ENCODE results near the gene RNU6-1.
A peak's percentile ranks its signal among the peaks of the same experiment; 100 is the strongest.

Gene RNU6-1

DNA sequence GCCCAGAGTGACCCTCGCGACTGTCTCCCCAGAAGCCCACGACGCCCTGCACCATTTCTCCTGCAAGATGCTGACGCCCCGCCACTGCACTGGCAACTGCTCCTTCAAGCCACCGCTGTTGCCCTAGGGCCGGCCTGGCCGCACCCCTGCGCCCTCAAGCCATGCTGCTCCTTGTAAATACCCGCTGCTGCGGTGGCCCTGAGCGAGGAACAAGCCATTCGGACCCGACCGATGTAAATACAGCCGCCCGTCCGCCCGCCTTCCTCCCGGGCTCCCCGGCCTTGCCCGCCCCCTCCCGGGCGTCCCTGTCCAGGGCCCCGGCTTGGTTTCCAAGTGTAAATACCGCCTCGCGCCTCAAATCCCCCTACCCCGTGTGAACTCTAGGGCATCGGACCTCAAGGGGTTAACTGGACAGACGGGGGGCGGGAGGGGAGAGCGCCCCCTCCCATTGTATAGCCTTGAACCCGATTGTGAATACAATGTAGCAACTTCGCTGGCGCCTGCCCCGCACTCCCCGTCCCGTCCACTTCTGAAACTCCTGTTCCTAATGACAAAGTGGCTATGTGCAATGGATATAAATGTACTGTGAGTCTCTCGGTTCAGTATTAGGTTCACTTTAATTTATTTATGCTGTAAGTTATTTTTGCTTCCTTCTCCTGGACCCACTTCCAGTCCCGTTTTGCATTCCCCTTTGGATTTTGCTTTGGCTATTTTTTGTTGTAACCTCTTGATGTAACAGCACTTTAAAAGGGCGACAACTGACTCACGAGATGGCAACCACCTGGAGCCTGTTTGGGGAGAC, 5.9 kb downstream of the RNU6-1 start:
- peak; percentile 72 for DNase-seq (ENCODE audit: low spot score)

DNA sequence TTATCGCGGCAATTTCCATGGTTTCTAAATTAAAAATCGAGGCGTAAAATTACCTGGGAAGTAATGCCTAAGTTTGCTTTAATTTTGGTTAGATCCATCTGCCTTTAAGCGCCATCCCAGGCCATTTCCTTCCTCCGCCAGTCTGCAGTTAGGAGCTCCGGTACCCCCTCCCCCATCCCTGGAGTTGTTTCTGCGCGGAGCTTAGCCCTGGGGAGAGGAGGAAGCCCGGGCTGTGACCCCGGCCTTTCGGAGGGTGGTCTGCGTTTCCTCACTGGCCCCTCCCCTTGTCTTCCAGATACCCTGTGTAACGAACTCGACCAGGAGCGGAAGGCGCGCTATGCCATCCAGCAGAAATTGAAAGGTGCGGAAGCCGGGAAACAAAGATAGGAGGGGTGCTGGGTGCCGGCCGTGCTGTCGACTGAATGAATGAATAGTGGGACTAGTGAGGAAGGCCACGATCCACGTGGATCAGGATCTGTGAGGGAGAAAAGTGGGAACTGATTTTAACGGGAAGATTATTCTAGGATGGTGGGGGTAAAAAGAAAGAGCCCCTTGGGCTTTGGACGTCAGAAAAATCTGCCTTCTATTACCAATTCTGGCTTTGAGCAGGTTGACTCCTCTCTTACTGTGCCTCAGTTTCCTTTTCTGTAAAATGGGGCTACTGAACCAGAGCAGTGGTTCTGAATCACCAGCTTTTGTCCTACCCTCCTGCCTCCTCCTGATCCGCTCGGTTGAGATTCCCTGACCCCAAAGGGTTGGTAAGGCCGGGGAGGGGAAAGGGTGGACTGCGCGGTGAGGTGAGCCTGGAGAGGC, 6.7 kb downstream of the RNU6-1 start:
- peak; percentile 86 for DNase-seq (ENCODE audit: low spot score)

DNA sequence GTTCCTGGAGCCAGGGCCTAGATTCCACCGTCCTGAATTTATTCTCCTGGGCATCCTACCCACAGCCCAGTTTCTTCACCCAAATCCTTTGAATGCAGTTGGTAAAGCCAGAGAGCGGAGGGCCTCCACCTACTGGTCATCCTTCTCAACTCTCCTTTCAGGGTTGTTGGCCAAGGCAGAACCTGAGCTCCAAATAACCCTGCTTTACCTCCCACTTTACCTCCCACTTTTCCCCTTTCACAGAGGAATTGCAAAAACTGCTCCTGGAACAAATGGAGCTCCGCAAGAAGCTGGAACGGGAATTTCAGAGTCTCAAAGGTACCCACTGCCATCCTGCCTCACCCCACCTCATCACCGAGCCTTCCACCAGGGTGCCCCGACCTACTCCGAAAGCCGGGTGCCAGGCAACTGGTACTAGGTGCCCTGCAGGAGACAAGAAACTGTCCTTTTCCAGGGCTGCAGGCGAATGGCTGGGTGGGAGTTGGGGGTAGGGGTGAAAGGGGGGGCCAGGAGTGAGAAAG, 7.8 kb downstream of the RNU6-1 start:
- peak; percentile 50 for DNase-seq (ENCODE audit: low spot score)

DNA sequence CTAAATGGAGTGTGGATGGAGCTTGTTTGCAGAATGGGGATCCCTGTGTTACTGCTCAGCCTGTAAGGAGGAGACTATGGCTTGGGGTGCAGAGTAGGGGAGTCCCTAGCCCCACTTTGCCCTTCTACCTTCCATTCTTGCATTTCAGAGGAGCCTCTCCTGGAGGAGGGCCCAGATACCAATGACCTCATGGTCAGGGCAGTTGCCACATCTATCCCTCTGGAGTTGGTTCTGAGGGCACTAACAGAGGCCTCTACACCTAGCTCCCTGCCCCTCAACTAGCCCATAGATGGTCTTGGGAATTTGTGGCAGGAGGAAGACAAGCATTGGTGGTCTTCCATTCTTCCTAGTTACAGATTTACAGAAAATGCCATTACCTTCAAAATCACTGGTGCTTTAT, 8.5 kb downstream of the RNU6-1 start:
- DNase-seq (ENCODE audit: low spot score): no peak

DNA sequence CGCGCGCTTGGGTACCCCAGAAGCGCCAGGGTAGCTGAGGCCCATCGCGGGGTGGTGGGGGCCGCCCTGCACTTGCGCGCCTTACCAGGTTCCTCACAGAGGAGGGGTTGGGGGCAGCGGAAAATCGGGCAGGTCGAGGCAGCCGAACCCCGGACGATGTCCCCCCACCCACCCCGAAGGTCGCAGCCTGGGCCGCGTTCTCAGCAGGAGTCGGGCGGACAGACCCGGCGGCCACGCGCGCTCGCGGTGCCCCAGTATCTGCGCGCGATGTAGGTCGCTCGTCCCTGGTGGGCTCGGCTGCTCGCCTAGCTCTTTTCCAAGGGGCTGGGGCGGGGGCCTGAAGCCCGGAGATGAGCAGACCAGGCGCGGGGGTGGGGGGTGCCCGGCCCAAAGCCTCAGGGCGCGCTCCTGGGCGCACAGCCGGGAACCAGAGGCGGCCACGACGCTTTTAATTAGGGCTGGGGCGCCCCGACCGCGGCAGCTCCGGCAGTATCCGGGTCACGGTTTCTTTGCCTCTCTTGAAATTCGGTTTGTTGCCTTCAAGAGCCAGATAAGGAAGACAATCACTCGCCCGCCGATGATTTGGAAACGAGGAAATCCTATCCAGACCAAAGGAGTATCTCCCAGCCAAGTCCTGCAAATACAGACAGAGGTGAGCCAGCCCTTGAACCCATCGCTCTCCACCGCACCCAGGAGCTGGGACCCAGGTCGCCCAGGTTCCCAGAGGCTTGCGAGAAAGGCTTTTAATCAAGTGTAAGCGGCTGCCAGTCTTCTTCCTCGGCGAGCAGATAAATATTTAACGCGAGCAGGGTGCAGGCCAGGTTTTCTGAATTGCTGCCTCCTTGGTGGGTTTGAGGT, 10.0 kb downstream of the RNU6-1 start:
- no peak for DNase-seq (ENCODE audit: low spot score)

DNA sequence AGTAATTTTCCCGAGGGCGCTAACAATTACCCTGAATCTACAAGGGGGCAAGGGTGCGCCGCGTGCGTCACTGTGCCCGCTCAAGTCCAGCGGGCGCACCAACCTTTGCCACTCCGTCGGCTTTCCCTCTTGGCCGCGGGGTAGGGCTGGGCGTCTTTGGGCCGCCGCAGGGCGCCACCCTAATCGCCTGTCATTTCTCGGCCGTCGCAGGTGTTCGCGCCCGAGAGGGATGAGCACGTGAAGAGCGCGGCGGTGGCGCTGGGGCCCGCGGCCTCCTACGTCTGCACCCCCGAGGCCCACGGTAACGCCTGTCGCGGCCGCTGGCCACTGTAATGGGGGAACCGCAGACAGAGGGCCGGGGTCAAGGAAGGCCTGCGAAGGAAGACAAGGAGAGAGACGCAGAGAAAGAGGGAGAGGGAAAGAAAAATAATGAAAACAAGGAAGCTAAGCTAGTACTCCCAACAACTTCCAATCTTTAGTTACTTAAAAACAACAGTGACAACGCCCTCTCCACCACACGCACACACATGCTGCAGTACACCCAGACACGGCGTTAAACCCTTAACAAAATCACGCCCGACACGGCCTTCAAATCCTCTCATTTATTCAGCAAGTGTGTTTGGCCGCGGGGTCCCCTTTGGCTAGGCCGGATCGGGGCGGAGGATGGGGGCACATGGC, 10.7 kb downstream of the RNU6-1 start:
- no peak for DNase-seq (ENCODE audit: low spot score)

DNA sequence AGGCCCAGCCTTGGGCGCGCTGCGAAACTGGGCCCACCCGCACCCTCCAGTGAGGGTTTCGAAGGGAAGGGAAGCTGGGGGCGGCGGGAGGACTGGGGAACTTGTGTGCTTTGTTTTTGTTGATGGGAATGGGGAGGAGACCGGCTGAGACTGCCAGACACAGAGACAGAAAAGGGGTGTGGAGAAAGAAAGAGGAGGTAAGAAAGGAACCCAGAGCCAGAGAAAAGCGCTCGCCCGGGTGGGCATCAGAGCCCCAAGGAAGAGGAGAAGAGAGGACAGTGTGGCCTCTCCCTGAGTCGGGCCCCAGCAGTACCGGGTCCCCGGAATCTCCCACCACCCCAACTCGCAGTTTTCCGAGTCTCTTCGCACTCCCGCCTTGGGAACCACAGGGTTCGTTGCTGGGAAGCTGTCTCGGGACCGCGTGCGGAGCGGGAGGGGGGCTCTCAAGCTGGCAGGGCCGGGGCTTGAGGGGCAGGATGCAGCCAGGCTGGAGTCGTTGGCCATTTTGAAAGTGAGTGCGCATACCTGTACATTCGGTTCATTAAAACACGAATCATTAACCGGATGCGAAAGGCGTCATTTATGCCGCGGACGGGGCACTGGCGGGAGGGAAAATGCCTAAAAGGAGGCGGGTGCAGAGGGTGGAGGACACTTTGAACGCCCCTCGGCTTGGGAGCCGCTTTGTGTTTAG, 11.4 kb downstream of the RNU6-1 start:
- no peak for DNase-seq (ENCODE audit: low spot score)

DNA sequence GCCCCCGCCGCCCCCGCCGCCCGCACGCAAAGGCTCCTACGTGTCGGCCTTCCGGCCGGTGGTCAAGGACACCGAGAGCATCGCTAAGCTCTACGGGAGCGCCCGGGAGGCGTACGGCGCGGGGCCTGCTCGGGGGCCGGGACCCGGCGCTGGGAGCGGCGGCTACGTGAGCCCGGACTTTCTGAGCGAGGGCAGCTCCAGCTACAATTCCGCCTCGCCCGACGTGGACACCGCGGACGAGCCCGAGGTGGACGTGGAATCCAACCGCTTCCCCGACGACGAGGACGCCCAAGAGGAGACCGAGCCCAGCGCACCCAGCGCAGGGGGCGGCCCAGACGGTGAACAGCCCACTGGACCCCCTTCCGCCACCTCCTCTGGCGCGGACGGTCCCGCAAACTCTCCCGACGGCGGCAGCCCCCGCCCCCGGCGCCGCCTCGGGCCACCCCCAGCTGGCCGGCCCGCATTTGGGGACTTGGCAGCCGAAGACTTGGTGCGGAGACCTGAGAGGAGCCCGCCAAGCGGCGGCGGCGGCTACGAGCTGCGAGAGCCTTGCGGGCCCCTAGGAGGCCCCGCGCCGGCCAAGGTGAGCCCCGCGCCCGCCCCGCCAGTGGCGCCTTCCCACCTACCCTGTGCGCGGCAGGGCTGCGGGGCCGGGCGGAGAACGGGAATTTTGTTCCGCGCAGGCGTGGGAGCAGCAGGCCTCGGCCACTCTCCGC, 12.1 kb downstream of the RNU6-1 start:
- no peak for DNase-seq (ENCODE audit: low spot score)

DNA sequence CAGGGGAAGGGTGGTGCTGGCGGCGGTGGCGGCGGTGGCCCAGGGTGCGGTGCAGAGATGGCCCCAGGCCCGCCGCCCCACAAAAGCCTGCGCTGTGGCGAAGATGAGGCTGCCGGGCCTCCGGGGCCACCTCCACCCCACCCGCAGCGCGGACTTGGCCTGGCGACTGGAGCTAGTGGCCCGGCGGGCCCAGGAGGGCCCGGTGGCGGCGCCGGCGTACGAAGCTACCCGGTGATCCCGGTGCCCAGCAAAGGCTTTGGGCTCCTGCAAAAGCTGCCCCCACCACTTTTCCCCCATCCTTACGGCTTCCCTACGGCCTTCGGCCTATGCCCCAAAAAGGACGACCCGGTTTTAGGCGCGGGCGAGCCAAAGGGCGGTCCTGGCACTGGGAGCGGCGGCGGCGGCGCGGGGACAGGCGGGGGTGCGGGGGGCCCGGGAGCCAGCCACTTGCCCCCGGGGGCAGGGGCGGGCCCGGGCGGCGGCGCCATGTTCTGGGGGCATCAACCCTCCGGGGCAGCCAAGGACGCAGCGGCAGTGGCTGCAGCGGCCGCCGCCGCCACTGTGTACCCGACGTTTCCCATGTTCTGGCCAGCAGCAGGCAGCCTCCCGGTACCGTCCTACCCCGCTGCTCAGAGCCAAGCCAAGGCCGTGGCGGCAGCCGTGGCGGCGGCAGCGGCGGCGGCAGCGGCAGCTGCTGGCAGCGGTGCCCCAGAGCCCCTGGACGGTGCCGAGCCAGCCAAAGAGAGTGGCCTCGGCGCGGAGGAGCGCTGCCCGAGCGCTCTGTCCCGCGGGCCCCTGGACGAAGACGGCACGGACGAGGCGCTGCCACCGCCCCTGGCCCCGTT, 12.9 kb downstream of the RNU6-1 start:
- no peak for DNase-seq (ENCODE audit: low spot score)

DNA sequence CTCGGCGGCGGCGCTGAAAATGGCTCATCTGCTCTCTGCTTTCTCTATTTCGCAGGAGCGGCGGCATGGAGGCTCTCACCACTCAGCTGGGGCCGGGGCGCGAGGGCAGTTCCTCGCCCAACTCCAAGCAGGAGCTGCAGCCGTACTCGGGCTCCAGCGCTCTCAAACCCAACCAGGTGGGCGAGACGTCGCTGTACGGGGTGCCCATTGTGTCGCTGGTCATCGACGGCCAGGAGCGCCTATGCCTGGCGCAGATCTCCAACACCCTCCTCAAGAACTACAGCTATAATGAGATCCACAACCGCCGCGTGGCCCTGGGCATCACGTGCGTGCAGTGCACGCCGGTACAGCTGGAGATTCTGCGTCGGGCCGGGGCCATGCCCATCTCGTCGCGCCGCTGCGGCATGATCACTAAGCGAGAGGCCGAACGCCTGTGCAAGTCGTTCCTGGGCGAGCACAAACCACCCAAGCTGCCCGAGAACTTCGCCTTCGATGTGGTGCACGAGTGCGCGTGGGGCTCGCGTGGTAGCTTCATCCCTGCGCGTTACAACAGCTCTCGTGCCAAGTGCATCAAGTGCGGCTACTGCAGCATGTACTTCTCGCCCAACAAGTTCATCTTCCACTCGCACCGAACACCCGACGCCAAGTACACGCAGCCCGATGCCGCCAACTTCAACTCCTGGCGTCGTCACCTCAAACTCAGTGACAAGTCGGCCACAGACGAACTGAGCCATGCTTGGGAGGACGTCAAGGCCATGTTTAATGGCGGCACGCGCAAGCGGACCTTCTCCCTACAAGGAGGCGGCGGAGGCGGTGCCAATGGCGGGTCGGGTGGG, 13.7 kb downstream of the RNU6-1 start:
- DNase-seq (ENCODE audit: low spot score): no peak

DNA sequence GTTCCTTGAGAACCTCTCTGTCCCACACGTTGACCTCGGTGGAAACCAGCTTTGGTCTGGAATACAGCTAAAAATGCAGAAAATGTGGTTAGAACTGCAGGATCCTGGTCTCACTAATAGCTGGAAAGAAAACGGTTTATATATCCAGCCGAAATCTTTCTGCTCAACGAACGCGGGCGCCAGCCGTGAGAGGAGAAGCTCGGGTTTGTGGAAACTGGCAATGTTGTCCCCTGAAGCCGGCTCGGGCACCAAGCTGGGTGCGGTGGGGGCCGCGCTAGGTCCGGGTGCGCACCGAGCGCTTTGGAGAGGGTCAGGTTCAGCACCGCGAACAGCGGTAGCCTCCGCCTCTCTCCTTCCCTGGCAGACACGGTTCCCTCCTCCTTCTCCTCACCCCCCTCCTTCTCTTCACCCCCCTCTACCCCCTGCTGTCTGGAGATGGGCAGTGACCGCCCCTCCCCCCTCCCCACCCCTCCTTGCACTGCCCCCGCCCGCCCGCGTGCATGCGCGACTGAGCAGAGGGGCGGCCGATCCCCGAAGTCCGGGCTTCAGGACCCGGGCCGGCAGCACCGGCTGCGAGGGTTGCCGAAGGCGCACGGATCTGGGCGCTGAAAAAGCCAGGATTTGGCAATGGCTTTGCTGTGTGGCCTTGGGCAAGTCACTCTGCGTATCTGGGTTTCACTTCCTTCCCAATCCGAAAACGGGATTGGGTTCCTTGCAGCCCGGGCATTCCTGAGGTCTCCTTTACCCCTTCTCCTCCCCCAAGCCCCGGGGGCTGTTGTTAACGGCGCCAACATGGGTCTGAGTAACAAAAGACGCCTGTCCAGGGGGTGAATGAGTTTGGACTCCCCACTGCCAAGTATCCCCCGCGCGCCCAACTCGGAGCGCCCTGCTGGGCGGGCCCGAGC, 14.6 kb downstream of the RNU6-1 start, which contains the start of gene SKOR1:
SKOR1 (plus strand) TSS at position 534 of the 905 bp plus-strand sequence; CDS start at position 628, 94 bp downstream.
- no peak for DNase-seq (ENCODE audit: low spot score)

DNA sequence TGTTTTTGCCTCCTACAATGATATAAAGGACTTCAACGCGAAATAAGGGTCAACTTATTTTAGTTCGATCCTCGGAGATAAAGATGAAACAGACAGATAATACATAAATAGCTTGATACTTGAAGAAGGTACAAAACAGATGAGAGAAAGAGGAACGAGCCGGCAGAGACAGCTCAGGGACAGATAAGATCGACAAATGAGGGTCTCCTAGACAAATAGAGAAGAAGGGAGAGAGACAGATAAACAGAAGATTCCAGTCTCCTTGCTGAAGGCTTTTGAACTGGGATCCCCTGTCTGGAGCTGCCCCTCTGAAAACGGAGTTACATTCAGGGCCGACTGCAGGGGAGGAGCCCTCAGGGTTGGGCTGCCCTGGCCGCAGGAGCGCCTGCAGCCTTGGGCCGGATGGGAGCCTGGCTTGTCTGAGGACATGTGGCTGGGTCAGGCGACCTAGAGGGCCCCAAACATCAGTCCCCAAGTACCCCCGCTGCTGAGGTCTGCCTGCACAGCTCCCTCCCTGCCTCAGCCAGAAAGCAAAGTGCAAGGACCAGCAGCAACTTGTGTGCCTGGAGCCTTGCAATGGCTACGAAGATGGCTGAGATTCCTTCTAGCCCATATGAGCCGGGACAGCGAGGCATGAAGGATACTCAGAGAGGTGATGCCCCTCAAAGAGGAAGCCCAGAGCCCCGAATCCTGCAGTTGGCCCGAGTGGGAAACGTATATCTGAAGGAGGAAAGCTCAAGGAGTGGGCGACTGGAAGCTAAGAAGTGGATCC, 15.5 kb downstream of the RNU6-1 start:
- DNase-seq (ENCODE audit: low spot score): no peak

DNA sequence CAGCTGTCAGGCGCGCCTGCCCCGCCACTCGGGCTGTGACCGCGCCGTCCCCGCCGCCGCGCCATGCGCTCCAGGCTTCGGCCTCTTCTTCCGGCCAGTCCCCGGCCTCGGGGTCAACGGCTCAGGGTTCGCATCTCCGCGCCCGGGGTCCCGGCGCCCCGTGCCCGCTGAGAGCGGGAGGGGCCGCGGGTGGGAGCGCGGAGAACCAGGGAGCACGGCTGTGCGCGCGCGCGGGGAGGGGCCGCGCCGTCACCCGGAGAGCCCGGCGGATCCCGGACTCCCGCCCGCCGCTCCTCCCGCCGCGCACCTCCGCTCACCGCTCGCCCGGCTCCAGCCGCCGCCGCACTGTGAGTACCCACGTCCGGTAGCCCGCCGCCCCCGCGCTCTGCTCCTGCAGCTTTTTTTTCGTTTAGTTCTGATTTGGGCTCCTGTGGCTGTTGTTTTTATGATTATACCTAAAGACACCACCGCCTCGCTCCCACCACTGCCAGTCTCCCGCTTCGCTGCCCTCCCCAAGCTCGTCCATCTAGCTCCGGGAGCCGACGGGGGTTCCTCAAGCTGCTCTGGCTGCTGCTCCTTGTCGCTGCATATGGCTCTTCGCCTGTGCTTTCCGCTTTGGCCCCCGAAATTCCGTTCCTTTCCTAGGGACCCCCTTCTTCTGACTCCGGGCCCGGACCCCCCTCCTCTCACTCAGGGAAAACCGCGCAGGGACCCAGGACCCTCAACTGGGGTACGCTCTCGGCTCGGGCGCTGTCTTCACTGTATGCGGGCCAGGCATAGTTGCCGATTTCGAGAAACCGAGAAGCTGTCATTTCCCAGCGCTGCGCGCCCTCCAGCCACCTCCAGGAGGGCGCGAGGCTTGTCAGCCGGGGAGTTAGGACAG, 16.3 kb downstream of the RNU6-1 start:
- DNase-seq (ENCODE audit: low spot score): no peak

DNA sequence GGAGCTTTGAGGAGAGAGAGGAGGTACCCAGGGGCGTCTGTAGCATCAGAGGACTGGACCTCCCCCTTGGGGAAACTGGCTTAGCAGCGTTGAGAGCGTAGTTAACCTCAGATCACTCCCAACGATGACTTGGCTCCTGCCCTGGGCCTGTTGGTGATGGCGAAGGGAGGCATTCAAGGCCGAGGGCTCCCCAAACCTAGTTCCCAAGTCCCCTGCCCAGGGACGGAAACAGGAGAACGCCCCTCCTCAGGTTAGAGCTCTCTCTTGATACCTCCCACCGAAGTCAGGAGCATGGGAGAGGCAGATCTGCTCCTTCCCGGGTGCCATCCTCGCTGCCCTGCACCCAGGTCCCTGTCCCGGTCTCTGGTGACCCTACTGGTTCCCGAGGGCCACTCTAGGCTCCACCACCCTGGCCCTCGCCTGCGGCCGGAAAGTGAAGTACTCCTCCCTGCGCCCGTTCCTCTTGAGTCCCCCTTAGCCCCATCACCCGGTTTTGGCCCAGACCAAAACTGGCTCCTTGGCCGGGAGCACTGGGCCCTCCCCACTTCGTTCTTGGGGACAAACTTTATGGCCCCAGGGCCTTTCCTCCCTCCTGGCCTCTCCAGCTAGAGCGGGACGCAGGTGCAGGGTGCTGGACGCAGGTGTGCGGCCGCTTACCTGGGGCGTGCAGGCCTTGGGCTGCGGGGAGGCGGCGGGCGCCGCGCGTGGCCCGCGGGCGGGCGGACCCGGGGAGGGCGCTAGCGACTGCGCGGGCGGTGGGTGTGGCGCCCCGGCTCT, 17.1 kb downstream of the RNU6-1 start:
- DNase-seq (ENCODE audit: low spot score): no peak
